Cerebellar cortex (tissue), 1 donor: ENCODE data around the gene ELOF1.
"Not testable (repeated sequence)": the region's sequence is repeated elsewhere in the genome, so short reads cannot be mapped to it uniquely, and the experiment has no call there.

Source experiments
- DNase-seq: peaks from one replicate; pipeline ENCODE4 v3.0.0-alpha.2; 2015; ENCODE audit warnings: low spot score

The ELOF1 gene

DNA sequence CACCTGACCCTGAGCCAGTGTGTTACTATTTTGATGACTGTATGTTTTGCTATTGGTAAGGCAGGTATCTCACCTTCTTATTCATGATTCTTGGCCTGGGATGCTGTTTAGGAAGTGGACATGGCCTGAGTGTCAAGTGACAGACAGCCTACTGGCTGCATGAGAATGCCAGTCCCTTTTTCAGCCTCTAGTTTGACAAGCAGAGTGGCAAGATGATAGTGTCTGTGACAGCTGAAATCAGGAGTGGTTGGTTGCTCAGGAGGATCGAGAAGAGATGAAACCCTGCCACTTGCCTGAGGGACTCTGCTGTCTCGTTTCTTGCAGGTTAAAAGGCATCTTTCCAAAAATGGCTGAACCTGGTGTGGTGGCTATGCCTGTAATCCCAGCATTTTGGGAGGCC lies 7.1 kb upstream of the ELOF1 start:
- no peak for DNase-seq

DNA sequence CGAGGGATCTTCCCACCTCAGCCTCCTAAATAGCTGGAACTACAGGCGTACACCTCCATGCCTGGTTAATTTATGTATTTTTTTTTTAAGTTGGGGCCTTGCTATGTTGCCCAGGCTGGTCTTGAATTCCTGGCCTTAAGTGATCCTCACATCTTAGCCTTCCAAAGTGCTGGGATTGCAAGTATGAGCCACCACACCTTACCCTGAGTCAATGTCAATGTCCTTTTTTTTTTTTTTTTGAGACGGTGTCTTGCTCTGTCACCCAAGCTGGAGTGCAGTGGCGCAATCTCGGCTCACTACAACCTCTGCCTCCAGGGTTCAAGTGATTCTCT lies 6.6 kb upstream of the ELOF1 start:
- DNase-seq = not testable (repeated sequence)

- not testable (repeated sequence) for DNase-seq
These were observed 5.2 kb upstream of the ELOF1 start for GRCh38 chr19:11564082-11564807.

GRCh38 chr19:11563532-11563931 lies 4.5 kb upstream of the ELOF1 start:
- no peak for DNase-seq

- DNase-seq = peak; percentile 82
These were observed 1.5 kb upstream of the ELOF1 start for GRCh38 chr19:11560404-11561051.

DNA sequence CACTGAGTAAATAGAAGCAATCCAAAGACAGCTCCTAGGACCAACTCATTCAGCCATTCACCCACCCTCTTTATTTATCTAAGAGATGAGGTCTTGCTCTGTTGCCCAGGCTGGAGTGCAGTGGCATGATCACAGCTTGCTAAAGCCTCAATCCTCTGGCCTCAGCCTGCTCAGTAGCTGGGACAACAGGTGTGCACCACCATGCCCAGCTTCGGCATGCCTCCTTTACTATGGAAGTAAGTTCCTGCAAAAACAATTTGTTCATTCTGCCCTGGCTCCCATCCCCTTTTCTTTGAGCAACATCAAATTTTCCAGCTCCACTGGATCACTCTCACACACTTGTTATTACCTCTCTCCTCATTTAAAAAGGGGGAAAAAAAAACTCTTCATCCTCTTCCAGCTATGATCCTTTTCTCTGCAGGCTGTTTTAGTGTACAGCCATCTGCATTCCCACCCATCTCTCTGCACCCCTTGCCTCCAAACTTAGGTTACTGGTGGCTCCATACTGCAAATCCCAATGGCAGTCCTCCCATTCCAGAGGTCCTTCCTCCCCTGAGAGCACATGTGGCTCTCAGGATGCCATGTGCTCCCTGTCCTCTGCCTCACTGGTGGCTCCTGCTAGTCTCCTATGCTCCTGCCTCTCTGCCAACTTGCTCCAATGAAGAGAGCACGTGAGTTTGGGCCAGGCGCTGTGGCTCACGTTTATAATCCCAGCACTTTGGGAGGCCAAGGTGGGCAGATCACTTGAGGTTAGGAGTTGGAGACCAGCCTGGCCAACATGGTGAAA lies 2.2 kb downstream of the ELOF1 start:
- no peak for DNase-seq

DNA sequence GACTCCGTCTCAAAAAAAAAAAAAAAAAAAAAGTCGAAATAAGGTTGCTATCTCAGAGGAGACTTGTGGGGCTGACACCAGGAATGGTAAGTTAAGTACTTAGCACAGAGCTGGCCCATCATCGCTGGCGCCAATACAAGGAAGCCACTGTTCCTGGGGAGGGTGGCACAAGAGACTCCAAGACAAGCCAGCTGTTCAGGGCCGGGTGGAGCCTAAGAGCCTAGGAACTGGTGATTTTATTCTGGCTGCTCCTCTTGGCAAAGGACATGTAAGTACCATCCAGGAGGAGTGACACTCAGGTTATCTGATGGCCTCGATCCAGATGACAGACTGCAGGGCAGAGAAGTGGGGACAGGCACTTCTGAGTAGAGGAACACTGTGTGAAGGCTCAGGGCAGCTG lies 3.8 kb downstream of the ELOF1 start:
- DNase-seq = no peak

GRCh38 chr19:11554160-11554559 lies 4.9 kb downstream of the ELOF1 start:
- DNase-seq = no peak

GRCh38 chr19:11552666-11553372 lies 6.2 kb downstream of the ELOF1 start:
- no peak for DNase-seq

DNA sequence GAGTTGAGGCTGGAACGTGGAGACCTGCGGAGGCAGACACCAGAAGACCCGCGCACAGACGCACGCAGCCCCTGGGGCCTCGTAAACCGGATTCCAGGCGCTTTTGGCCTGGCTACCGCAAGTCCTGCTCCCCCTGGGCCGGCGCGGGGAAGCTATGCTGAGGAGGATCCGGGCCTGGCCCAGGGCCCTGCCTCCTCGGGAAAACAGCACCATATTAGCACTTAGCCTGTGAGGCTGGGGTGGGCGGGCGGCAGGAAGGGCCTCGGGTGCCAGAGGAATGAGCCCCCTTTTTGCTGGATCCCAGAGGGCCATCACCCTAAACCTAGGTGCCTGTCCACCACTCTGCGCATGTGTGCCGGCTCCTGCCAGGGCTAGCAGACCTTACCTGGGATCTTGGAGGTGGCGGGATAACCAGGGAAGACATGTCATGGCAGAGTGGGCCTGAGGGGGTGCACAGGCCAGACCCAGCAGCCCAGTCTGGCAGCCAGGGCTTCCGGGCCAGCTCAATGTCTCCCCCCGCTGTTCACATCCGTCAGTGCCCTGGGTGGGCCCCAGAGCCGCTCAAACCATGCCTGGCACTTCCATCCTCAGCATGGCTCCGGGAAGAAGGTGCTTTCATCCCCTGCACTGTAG lies 7.3 kb downstream of the ELOF1 start:
- DNase-seq = no peak

DNA sequence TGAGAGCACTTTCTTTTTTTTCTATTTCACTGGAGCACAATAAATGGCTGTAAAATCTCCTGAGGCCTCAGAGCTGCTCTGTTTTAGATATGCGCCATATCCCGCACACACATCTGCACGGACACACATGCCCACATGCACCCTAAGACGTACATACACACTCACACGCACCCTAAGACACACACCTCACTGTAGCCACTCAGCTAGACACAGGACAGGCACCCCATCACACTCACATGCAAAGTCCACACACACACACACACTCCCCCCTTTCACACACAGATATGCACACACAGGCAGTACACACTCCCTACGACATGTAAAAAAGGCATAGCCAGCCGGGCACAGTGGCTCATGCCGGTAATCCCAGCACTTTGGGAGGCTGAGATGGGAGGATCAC lies 8.8 kb downstream of the ELOF1 start:
- no peak for DNase-seq

GRCh38 chr19:11549386-11549953 lies 9.6 kb downstream of the ELOF1 start:
- no peak for DNase-seq

DNA sequence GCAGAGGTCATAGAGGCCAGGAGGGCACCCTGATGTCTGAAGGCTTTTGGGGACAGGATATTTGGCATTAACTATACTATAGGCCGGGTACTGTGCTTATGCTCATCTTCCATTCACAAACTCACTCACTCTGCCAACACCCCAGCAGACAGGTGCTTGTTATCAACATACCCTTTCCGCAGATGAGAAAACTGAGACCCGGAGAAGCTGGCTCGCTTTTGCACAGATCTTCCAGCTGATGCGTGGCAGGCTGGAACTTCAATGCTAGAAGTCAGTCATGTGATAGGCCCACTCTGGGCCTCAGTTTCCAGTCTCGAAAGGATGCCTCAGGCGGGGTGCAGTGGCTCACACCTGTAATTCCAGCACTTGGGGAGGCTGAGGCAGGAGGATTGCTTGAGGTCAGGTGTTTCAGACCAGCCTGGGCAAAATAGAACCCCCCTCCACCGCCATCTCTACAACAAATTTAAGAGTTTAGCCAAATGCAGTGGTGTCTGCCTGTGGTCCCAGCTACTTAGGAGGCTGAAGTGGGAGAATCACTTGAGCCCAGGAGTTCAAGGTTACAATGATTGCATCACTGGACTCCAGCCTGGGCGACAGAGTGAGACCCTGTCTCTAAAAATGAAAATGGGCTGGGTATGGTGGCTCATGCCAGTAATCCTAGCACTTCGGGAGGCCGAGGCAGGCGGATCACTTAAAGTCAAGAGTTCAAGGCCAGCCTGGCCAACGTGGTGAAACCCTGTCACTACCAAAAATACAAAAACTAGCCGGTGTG lies 10.9 kb downstream of the ELOF1 start:
- DNase-seq = no peak

- DNase-seq = no peak
These were observed 17.8 kb downstream of the ELOF1 start for GRCh38 chr19:11541238-11541637.

- no peak for DNase-seq
These were observed 18.4 kb downstream of the ELOF1 start for GRCh38 chr19:11540645-11541044.

DNA sequence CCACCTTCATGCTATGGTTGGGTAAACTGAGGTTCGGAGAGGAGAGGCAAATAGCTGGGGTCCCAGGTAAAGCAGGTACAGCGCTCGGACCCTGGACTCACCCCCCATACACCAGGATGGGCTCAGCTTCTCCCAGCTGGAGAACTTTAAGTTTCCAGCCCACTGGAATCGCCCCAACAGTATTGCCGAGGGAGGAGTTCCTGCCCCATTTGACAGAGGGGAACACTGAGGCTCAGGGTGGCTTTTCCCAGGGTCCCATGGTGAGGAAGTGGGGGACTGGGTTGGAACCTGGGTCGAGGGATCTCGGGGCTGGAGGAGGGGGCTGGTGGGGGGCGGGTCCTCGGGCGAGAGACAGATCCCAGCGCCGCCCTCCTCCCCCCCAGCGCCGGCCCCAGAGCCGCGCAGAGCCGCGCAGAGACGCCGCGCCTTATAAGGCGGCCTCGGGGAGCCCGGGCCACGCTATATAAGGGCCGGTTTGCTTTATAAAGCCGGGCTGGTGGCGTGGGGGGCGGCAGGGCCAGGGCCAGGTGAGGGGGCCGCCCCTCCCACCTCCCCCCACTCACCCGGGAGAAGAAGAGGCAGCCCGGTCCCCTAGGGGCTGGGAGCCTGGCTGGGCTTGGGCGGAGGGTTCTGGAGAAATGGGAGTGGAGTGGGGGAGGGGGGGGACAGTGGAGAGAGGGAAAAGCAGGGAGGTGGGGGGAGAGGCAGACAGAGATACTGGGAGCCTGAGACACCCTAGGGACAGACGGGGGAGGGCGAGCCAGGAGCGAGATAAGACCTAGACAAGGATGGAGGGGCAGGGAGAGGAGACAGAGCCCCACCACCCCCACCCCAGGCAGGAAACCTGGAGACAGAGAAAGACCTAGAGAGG lies 19.3 kb downstream of the ELOF1 start:
- DNase-seq = no peak

- DNase-seq = peak; percentile 47
These were observed 20.6 kb downstream of the ELOF1 start, which contains the start of gene CNN1 for GRCh38 chr19:11538232-11539036. CNN1 (plus strand) TSS chr19:11538851; CDS start chr19:11538928, 77 bp downstream.

DNA sequence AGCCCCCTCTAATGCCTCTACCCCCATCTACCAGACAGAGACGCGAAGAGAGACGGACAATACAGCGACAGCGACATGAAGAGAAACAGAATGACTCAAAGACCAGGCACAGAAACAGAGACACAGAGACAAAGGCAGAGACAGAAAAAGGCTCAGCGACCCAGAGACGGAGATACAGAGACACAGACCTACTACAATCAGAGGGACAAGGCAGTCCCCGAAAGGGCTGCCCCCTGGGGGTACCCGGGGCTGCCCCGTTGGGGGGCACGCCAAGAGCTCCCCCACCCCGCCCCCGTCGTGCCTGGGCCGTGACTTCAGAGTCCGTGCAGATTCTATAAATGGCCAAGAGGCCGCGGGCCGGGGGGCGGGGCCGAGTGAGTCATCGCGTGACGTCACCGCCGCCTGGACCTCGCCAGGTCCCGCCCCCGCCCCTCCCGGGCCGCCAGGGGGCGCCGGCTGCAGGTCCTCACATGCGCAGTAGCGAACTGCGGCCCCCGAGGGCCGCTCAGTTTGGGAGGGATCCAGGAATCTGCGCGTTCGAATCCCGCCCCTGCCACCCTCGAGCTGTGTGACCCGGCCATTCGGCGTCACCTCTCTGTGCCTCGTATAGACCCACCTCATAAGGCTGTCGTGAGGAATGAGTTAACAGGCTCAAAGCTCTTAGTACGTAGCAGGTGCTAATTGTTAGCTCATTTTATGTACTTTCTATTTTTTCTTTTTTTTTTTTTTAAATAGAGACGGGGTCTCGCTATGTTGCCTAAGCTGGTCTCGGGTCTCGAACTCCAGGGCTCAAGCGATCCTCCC lies 23.0 kb downstream of the ELOF1 start:
- peak; percentile 85 for DNase-seq
